Stimulated activated naive B cell treated with anti-CD40 and anti-IgM and Interleukin-4, amounts not matched to agents 10 μg/mL and 1 μg/mL and 100 μg/mL, for 72 hours (primary cell): Measurements from ENCODE around the gene SLC7A14.
A peak's percentile ranks its signal among the peaks of the same experiment; 100 is the strongest.

ENCODE experiments used
- ATAC-seq, 2 donors: fragments of 150-1000 bp; cut with Tn5 transposase; replicated peaks; 2 replicates each; pipeline ENCODE4 v1.10.0; 2021; ENCODE audit warnings: moderate library complexity in 1 of 2
- DNase-seq: peaks from one replicate; pipeline ENCODE4 v3.0.0; 2021
- H3K27ac Mint-ChIP-seq: one replicate; pipeline ENCODE4 v1.8.0; 2022; ENCODE audit warnings: mild to moderate bottlenecking, mixed read lengths
- H3K27me3 Mint-ChIP-seq, 2 donors: one replicate each; pipeline ENCODE4 v1.8.0; 2022; ENCODE audit warnings: mixed read lengths in 2 of 2
- H3K36me3 Mint-ChIP-seq, 2 donors: one replicate each; pipeline ENCODE4 v1.8.0; 2022; ENCODE audit warnings: mixed read lengths in 2 of 2, mild to moderate bottlenecking in 1 of 2
- H3K4me1 Mint-ChIP-seq, 2 donors: one replicate each; pipeline ENCODE4 v1.8.0; 2022; ENCODE audit warnings: mixed read lengths in 2 of 2, mild to moderate bottlenecking in 1 of 2
- H3K4me3 Mint-ChIP-seq, 2 donors: one replicate each; pipeline ENCODE4 v1.8.0; 2022; ENCODE audit warnings: mild to moderate bottlenecking in 2 of 2, mixed read lengths in 2 of 2, moderate library complexity in 1 of 2
- H3K9me3 Mint-ChIP-seq, 2 donors: one replicate each; pipeline ENCODE4 v1.8.0; 2022; ENCODE audit warnings: mixed read lengths in 2 of 2, mild to moderate bottlenecking in 1 of 2

The SLC7A14 gene

GRCh38 chr3:170490828-170491560, 94.9 kb downstream of the SLC7A14 start:
- DNase-seq (no peak), ATAC-seq (peak; percentile 77 to 84)
- Mint-ChIP-seq H3K4me1 (no peaks in the 10 kb centered on the region), H3K9me3 (no peaks in the 10 kb centered on the region), H3K27me3 (peaks cover 10 to 24% of the 10 kb centered on the region in 2 donors), H3K4me3 (no peak overlapping the region), H3K27ac (no peak overlapping the region), H3K36me3 (no peaks in the 10 kb centered on the region)

- no peaks in the 10 kb centered on the region for H3K36me3 Mint-ChIP-seq
- no peak for DNase-seq
- no peaks in the 10 kb centered on the region for H3K9me3 Mint-ChIP-seq
- H3K27me3 Mint-ChIP-seq = peaks cover 20 to 36% of the 10 kb centered on the region in 2 donors
- H3K4me3 Mint-ChIP-seq = no peak overlapping the region
- no peaks in the 10 kb centered on the region for H3K4me1 Mint-ChIP-seq
- no peak overlapping the region for H3K27ac Mint-ChIP-seq
- ATAC-seq = no peak
These were observed 97.1 kb downstream of the SLC7A14 start for GRCh38 chr3:170488802-170489201.

GRCh38 chr3:170487031-170487430, 98.8 kb downstream of the SLC7A14 start:
- DNase-seq = no peak
- Mint-ChIP-seq H3K27ac (no peak overlapping the region), H3K27me3 (peaks cover 20 to 45% of the 10 kb centered on the region in 2 donors), H3K4me3 (no peak overlapping the region), H3K9me3 (no peaks in the 10 kb centered on the region), H3K36me3 (no peaks in the 10 kb centered on the region), H3K4me1 (no peaks in the 10 kb centered on the region)
- no peak for ATAC-seq

- H3K27me3 Mint-ChIP-seq = peaks cover 20 to 45% of the 10 kb centered on the region in 2 donors
- no peak overlapping the region for H3K4me3 Mint-ChIP-seq
- no peak for ATAC-seq
- no peaks in the 10 kb centered on the region for H3K4me1 Mint-ChIP-seq
- DNase-seq = no peak
- no peaks in the 10 kb centered on the region for H3K9me3 Mint-ChIP-seq
- no peaks in the 10 kb centered on the region for H3K36me3 Mint-ChIP-seq
- no peak overlapping the region for H3K27ac Mint-ChIP-seq
These were observed 99.5 kb downstream of the SLC7A14 start for GRCh38 chr3:170486398-170486797.

- H3K27me3 Mint-ChIP-seq = peaks cover 23 to 49% of the 10 kb centered on the region in 2 donors
- DNase-seq = no peak
- no peaks in the 10 kb centered on the region for H3K4me1 Mint-ChIP-seq
- no peak for ATAC-seq
- H3K36me3 Mint-ChIP-seq = no peaks in the 10 kb centered on the region
- H3K4me3 Mint-ChIP-seq = no peak overlapping the region
- H3K27ac Mint-ChIP-seq = no peak overlapping the region
- H3K9me3 Mint-ChIP-seq = no peaks in the 10 kb centered on the region
These were observed 100.2 kb downstream of the SLC7A14 start for GRCh38 chr3:170485696-170486095.

- Mint-ChIP-seq H3K4me1 (no peaks in the 10 kb centered on the region), H3K36me3 (no peaks in the 10 kb centered on the region), H3K27ac (no peak overlapping the region), H3K9me3 (no peaks in the 10 kb centered on the region), H3K27me3 (peaks cover 24 to 53% of the 10 kb centered on the region in 2 donors), H3K4me3 (no peak overlapping the region)
- no peak for ATAC-seq
- no peak for DNase-seq
These were observed 100.6 kb downstream of the SLC7A14 start for GRCh38 chr3:170485294-170485693.

GRCh38 chr3:170484869-170485268, 101.0 kb downstream of the SLC7A14 start:
- Mint-ChIP-seq H3K27me3 (peaks cover 24 to 57% of the 10 kb centered on the region in 2 donors), H3K4me3 (no peak overlapping the region), H3K36me3 (no peaks in the 10 kb centered on the region), H3K9me3 (no peaks in the 10 kb centered on the region), H3K27ac (no peak overlapping the region), H3K4me1 (no peaks in the 10 kb centered on the region)
- no peak for ATAC-seq
- DNase-seq = no peak

GRCh38 chr3:170483485-170484262, 102.2 kb downstream of the SLC7A14 start:
- no peak overlapping the region for H3K27ac Mint-ChIP-seq
- ATAC-seq (no peak), DNase-seq (no peak)
- H3K9me3 Mint-ChIP-seq = no peaks in the 10 kb centered on the region
- H3K4me3 Mint-ChIP-seq = no peak overlapping the region
- H3K4me1 Mint-ChIP-seq = no peaks in the 10 kb centered on the region
- peaks cover 27 to 57% of the 10 kb centered on the region in 2 donors for H3K27me3 Mint-ChIP-seq
- H3K36me3 Mint-ChIP-seq = no peaks in the 10 kb centered on the region

- Mint-ChIP-seq H3K36me3 (no peaks in the 10 kb centered on the region), H3K4me3 (no peak overlapping the region), H3K4me1 (no peaks in the 10 kb centered on the region), H3K27ac (no peak overlapping the region), H3K27me3 (peaks cover 28 to 54% of the 10 kb centered on the region in 2 donors), H3K9me3 (no peaks in the 10 kb centered on the region)
- DNase-seq = no peak
- ATAC-seq = no peak
These were observed 103.7 kb downstream of the SLC7A14 start for GRCh38 chr3:170482199-170482598.

GRCh38 chr3:170480111-170480510, 105.8 kb downstream of the SLC7A14 start:
- Mint-ChIP-seq H3K4me3 (no peak overlapping the region), H3K27me3 (peaks cover 20 to 33% of the 10 kb centered on the region in 2 donors), H3K27ac (no peak overlapping the region), H3K4me1 (no peaks in the 10 kb centered on the region), H3K36me3 (no peaks in the 10 kb centered on the region), H3K9me3 (no peaks in the 10 kb centered on the region)
- no peak for DNase-seq
- no peak for ATAC-seq

- Mint-ChIP-seq H3K27ac (no peak overlapping the region), H3K4me3 (no peak overlapping the region), H3K27me3 (peaks cover 20 to 23% of the 10 kb centered on the region in 2 donors), H3K36me3 (no peaks in the 10 kb centered on the region), H3K9me3 (no peaks in the 10 kb centered on the region), H3K4me1 (no peaks in the 10 kb centered on the region)
- DNase-seq = no peak
- no peak for ATAC-seq
These were observed 108.5 kb downstream of the SLC7A14 start for GRCh38 chr3:170477395-170477794.

- DNase-seq = no peak
- H3K9me3 Mint-ChIP-seq = no peaks in the 10 kb centered on the region
- no peak overlapping the region for H3K27ac Mint-ChIP-seq
- no peak for ATAC-seq
- H3K27me3 Mint-ChIP-seq = peaks cover 26 to 28% of the 10 kb centered on the region in 2 donors
- no peak overlapping the region for H3K4me3 Mint-ChIP-seq
- no peaks in the 10 kb centered on the region for H3K36me3 Mint-ChIP-seq
- no peaks in the 10 kb centered on the region for H3K4me1 Mint-ChIP-seq
These were observed 109.6 kb downstream of the SLC7A14 start for GRCh38 chr3:170476291-170476690.

GRCh38 chr3:170475092-170475685, 110.7 kb downstream of the SLC7A14 start:
- ATAC-seq (no peak), DNase-seq (no peak)
- Mint-ChIP-seq H3K36me3 (no peaks in the 10 kb centered on the region), H3K4me3 (no peak overlapping the region), H3K27me3 (peaks cover 24 to 31% of the 10 kb centered on the region in 2 donors), H3K27ac (no peak overlapping the region), H3K9me3 (no peaks in the 10 kb centered on the region), H3K4me1 (no peaks in the 10 kb centered on the region)

- Mint-ChIP-seq H3K4me3 (no peak overlapping the region), H3K27me3 (peaks cover 28 to 34% of the 10 kb centered on the region in 2 donors), H3K27ac (no peak overlapping the region), H3K36me3 (no peaks in the 10 kb centered on the region), H3K4me1 (peaks cover 0 to 2% of the 10 kb centered on the region in 2 donors), H3K9me3 (no peaks in the 10 kb centered on the region)
- ATAC-seq (no peak), DNase-seq (no peak)
These were observed 112.5 kb downstream of the SLC7A14 start for GRCh38 chr3:170473358-170473757.
